ENCODE data around the gene C16orf86. TPM values are rescaled to one million over a fixed set of nuclear protein-coding genes. Genes with fewer than 3 reads are reported as not detected.

Gene C16orf86
- total RNA-seq, 1 donor from 2014 or later = 0.79 TPM

GRCh38 chr16:67648088-67648763, 18.4 kb upstream of the C16orf86 start:
- Histone ChIP-seq H3K4me3 (ENCODE audit: low read depth, low read length) (no peak overlapping the region), H3K27me3 (ENCODE audit: control insufficient read depth, insufficient read depth, low read length) (peaks cover 49% of the 10 kb centered on the region)
- no peak for DNase-seq (ENCODE audit: low read depth)

GRCh38 chr16:67648764-67649407, 17.7 kb upstream of the C16orf86 start:
- DNase-seq (ENCODE audit: low read depth) (no peak), FAIRE-seq (peak; percentile 50)
- TF ChIP-seq CTCF (IDR thresholded peaks at IDR 0.05; ENCODE audit: insufficient read depth, low read length, severe bottlenecking) = no peak
- Histone ChIP-seq H3K4me3 (ENCODE audit: low read depth, low read length) (no peak overlapping the region), H3K27me3 (ENCODE audit: control insufficient read depth, insufficient read depth, low read length) (peaks cover 51% of the 10 kb centered on the region), H3K36me3 (ENCODE audit: control insufficient read depth, insufficient read depth, low read length) (no peaks in the 10 kb centered on the region)

More at GRCh38 chr16:67648088-67648763, 18.4 kb upstream of the C16orf86 start:
- TF ChIP-seq CTCF (IDR thresholded peaks at IDR 0.05; ENCODE audit: insufficient read depth, low read length, severe bottlenecking) = no peak
- FAIRE-seq = no peak
- H3K36me3 ChIP-seq (ENCODE audit: control insufficient read depth, insufficient read depth, low read length) = no peaks in the 10 kb centered on the region

- H3K36me3 ChIP-seq (ENCODE audit: control insufficient read depth, insufficient read depth, low read length) = no peaks in the 10 kb centered on the region
- DNase-seq (ENCODE audit: low read depth) (no peak), FAIRE-seq (no peak)
- no peak for TF ChIP-seq CTCF (IDR thresholded peaks at IDR 0.05; ENCODE audit: insufficient read depth, low read length, severe bottlenecking)
- H3K4me3 ChIP-seq (ENCODE audit: low read depth, low read length) = no peak overlapping the region
- peaks cover 51% of the 10 kb centered on the region for H3K27me3 ChIP-seq (ENCODE audit: control insufficient read depth, insufficient read depth, low read length)
Observed at GRCh38 chr16:67649494-67649931, 17.1 kb upstream of the C16orf86 start.

GRCh38 chr16:67650023-67650422, 16.6 kb upstream of the C16orf86 start:
- no peak for FAIRE-seq
- peaks cover 54% of the 10 kb centered on the region for H3K27me3 ChIP-seq (ENCODE audit: control insufficient read depth, insufficient read depth, low read length)
- H3K36me3 ChIP-seq (ENCODE audit: control insufficient read depth, insufficient read depth, low read length) = no peaks in the 10 kb centered on the region
- no peak for DNase-seq (ENCODE audit: low read depth)
- H3K4me3 ChIP-seq (ENCODE audit: low read depth, low read length) = no peak overlapping the region
- no peak for TF ChIP-seq CTCF (IDR thresholded peaks at IDR 0.05; ENCODE audit: insufficient read depth, low read length, severe bottlenecking)

GRCh38 chr16:67651039-67651438, 15.6 kb upstream of the C16orf86 start:
- peaks cover 48% of the 10 kb centered on the region for H3K27me3 ChIP-seq (ENCODE audit: control insufficient read depth, insufficient read depth, low read length)
- no peaks in the 10 kb centered on the region for H3K36me3 ChIP-seq (ENCODE audit: control insufficient read depth, insufficient read depth, low read length)
- no peak for FAIRE-seq
- DNase-seq (ENCODE audit: low read depth) = no peak
- no peak for TF ChIP-seq CTCF (IDR thresholded peaks at IDR 0.05; ENCODE audit: insufficient read depth, low read length, severe bottlenecking)
- H3K4me3 ChIP-seq (ENCODE audit: low read depth, low read length) = no peak overlapping the region

Measured in bronchial epithelial cell (primary cell).